Measurements from ENCODE around the gene TMEM97.

- TF ChIP-seq POLR2AphosphoS5 (IDR thresholded peaks at IDR 0.05) (no peak), POLR2A (IDR thresholded peaks at IDR 0.05) (no peak), CTCF (IDR thresholded peaks at IDR 0.05) (no peak), EP300 (IDR thresholded peaks at IDR 0.05) (no peak)
These were observed 23.1 kb upstream of the TMEM97 start for GRCh38 chr17:28295677-28296578.
